GM19025 (cell line): ENCODE results near the gene TEX101.
"Not testable (repeated sequence)": the region's sequence is repeated elsewhere in the genome, so short reads cannot be mapped to it uniquely, and the experiment has no call there.

ENCODE experiments used
- ATAC-seq: cut with Tn5 transposase; IDR thresholded peaks from one replicate; pipeline ENCODE4 v1.9.1; 2021; ENCODE audit warnings: mild to moderate bottlenecking, low read depth, moderate library complexity; ENCODE audit not compliant: unreplicated experiment

The TEX101 gene, protein sequence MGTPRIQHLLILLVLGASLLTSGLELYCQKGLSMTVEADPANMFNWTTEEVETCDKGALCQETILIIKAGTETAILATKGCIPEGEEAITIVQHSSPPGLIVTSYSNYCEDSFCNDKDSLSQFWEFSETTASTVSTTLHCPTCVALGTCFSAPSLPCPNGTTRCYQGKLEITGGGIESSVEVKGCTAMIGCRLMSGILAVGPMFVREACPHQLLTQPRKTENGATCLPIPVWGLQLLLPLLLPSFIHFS

DNA sequence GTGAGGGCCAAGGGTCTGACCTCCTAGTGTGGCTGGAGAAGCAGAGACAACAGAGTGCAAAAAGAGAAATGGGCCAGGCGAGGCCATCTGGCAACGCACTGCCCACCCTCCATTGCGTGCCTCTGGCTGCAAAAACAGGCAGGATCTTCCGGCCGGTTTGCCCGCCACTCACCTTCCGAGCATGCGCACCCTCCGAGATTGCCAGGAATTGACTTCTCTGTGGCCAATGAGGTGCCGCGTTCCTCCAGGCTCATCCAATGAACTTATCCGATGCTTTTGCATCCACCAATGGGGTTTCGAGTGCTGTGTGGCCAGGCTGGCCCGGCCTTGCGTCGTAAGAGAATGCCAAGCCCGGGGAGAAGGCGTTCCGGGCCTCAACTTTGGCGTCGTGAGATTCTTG, at the start of gene TEX101:
Gene TEX101, plus strand, starts transcription at position 337 of the 400 bp plus-strand sequence. CDS start 1,030 bp downstream, outside the sequence.
- ATAC-seq: no peak

DNA sequence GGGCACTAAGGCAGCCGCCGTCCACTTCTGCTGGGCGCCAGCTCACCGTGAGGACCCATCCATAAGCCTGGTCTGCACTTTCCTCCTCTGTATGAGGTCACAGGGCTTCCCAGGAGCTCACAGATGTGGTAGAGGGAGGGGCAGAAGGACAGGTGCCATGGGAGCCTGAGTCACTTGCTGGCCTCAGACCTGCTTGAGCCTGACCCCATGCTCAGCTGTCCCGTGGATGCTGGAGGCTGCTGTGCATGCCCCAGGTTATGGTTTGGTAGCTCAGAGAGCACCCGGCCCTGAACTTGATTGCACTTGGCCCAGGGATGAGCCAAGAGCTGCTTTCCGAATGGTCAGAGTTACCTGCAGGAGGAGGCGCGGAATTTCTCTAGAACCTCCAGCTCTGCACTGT, 49.0 kb upstream of the TEX101 start:
- not testable (repeated sequence) for ATAC-seq

DNA sequence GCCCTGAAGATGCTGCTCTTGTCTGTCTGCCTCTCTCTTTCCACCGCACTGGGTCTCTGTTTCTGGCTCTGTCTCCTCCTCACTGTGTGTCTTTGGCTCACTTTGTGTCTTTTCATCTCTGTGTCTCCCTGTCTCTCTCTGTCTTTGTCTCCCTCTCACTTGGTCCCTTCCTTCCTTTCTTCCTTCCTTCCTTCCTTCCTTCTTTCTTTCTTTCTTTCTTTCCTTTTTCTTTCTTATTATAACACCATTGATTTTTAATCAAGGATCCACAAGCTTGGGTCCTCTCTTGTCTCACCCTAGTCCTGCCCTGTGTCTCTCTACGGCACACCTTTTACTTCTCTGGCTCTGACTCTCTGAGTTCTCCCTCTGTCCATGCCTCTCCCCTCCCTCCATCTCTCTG, 46.9 kb upstream of the TEX101 start:
- no peak for ATAC-seq

DNA sequence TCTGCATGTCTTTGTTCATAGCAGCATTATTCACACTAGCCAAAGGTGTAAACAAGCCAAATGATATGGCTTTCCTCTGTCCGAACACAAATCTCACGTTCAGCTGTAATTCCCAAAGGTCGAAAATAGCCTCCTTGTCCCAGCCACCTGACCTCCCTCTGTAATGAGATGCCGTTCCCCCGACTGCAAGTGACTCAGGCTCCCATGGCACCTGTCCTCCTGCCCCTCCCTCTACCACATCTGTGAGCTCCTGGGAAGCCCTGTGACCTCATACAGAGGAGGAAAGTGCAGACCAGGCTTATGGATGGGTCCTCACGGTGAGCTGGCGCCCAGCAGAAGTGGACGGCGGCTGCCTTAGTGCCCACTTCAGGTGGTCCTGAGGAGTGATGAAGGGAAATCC, 45.8 kb upstream of the TEX101 start:
- ATAC-seq: not testable (repeated sequence)

DNA sequence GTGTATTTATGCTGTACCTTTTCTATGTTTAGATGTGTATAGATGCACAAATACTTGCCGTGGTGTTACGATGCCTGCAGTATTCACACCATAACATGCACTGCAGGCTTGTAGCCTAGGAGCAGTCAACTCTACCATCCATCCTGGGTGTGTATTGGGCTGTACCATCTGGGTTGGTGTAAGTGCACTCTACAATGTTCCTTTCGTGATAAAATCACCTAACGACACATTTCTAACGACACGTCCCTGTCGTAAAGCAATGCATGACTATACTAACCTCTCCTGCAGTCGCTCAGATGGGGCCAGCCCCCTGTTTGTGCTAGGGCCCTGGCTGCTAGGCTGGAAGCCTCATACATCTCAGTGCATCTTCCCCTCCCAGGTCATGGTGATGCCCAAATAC, 42.8 kb upstream of the TEX101 start:
- no peak for ATAC-seq

DNA sequence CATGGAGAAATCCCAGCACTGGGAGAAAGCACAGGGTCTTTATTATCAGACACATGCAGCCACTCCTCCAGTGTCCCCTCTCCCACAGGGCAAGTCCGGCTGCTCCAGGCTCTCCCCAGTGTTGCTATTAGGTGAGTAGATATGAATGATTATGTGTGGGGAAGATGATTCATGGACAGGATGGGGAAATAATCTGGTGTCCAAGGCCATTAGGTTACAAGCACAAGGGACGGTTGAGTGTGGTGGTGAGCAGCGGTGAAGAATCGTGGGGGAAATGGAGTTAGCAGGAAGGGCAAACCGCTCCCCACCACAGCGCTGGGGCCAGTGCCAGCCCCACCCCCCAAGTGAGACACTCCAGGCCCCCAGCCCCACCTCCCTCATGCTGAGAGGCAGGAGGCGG, 42.2 kb upstream of the TEX101 start:
- ATAC-seq: no peak

DNA sequence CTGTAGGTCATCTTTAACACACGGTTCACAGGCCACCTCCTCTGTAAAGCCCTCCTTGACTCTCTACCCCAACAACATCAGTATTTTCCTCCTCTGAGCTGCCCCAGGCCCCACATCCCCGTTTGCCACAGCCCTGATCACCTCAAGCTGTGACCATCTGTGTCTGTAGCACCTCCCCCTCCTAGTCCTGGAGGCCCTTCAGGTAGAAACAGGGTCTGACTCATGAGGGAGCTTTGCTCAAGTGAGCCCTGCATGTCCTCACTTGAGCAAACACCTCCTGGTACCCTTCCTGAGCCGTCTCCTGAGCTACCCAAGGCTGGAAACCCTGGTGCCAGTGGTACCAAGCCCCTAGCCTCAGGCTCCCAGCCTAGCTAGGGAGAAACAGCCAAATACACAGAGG, 37.1 kb upstream of the TEX101 start:
- not testable (repeated sequence) for ATAC-seq

DNA sequence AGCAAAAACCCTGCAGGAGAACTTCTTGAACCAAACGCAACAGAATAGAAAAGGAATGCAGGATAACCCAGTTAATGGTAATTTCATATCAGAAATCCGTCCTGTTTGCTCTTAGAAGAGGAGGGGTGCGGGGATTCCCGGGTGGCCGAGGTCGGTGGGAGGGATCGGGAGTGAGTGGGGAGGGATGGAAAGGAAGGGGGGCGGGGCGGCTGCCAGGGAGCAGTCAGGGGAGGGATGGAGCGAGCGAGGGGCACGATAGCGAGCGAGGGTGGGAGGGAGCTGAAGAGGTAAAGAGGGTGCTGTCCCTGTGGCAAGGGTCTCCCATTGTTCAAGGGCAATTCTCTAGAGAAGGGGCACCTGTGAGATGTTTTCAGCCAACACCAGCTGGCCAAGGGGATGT, 34.7 kb upstream of the TEX101 start:
- no peak for ATAC-seq

DNA sequence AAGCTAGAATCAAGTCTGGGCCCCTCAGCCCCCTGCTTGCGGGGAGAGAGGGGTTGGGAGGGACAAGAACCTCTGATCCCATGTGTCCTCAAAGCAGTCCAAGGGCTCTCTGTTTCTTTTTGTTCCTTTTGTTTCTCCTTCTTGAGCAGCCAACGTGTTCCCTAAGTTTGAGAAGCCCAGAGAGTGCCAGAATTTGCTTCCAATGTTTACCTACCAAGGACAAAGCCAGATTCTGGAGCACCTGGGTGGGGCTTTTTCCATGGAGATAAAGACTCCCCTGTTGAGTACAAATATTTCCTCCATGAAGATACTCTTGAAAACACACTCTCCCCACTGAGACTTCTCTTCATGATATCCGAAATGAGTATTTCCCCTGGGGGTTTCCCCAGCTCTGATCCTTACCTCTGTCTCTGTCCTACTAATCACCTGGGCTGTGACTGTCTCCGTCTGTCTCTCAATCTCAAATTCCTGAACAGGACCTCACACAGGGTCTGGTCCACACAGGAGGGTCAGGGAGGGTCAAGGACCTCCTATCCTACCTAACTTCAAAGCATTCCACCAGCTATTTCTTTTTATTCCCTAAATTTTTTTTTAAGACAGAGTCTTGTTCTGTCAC, 33.8 kb upstream of the TEX101 start:
- ATAC-seq: no peak

DNA sequence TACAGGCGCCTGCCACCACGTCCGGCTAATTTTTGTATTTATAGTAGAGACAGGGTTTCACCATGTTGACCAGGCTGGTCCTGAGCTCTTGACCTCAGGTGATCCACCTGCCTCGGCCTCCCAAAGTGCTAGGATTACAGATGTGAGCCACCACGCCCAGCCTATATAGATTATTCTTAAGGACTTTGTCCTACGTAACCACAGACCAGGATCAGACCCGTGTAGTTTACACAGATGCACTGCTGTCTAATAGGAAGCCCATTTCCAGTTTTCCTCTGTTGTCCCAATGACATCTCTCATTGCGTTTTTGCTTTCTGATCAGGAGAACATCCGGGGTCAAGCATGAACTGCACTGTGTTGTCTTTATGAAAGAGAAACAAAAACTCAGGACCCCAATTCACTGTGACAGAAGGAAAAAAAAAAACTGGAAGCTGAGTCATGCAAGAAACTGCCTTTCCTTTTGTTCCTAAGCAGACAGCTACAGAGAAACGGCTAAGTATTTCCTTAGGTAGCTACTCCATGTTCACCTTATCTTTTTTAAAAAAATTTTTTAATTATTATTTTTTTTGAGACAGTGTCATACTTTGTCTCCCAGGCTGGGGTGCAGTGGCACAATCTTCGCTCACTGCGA, 32.0 kb upstream of the TEX101 start:
- ATAC-seq: not testable (repeated sequence)

DNA sequence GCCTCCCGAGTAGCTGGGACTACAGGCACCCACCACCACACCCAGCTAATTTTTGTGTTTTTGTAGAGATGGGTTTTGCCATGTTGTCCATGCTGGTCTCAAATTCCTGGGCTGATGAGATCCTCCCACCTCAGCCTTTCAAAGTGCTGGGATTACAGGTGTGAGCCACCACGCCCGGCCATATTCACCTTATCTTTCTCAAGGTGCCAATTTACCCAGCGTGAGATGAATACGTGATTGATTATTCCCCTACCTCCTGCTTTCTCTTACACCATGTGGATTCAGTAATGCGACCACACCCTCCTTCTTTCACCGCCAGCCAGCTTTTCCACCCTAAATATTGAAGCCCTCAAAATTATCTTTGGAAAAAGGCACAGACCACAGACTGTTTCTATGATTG, 31.4 kb upstream of the TEX101 start:
- ATAC-seq: not testable (repeated sequence)

DNA sequence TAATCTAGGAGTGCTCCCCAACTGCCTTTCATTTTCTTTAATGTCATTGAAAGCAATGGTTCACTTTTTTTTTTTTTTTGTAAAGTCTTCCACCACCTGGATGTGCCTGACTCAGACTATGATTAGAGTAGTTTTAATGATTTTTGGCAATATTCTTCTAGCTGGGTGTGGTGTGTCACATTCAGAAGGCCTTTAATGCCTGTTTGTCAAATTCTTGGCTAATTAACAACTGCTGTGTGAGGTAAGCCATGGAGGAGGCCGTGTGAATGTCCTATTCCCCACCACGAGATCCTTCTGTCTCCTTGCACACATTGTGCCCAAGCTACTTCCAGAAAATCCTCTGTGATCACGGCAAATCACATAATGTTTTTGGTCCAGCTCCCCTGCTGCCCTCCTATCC, 30.9 kb upstream of the TEX101 start:
- not testable (repeated sequence) for ATAC-seq

DNA sequence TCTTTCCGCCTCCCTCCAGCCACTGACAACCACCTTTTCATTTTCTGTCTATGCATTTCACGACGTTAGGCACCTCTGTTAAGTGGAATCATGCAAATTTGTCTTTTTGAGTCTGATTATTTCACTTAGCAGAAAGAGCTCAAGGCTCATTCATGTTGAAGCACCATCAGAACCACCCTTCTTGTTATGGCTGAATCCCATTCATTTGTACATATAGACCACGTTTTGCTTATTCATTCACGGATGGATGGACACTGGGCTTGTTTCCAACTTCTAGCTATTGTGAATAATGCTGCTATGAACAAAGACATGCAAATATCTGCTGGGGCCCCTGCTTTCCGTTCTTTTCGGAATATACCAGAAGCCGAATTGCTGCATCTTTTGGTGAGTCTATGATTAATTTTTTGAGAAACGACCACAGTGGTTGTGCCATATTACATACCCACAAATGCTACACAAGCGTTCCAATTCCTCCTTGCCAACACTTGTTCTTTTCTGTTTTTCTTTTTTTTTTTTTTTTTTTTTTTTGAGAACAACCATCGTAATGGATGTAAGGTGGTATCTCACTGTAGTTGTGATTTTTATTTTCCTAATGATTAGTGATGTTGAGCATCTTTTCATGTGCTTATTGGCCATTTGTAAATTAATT, 23.7 kb upstream of the TEX101 start:
- ATAC-seq: not testable (repeated sequence)

DNA sequence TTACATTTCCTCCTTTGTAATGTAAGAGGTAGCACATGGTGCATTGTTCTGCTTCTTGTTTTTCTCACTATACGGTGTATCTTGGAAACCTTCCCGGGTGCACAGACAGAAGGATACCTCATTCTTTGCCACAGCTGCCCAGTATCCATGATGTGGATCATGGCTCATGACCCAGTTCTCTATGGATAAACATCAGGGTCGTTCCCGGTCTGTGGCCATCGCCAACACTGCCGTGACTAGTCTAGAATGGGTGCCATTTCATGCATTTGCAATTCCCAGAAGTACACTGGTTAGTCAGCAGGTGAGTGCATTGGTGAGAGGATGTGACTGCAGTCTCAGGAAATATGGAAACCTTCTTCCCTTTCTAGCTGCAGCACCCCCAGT, 23.1 kb upstream of the TEX101 start:
- not testable (repeated sequence) for ATAC-seq

DNA sequence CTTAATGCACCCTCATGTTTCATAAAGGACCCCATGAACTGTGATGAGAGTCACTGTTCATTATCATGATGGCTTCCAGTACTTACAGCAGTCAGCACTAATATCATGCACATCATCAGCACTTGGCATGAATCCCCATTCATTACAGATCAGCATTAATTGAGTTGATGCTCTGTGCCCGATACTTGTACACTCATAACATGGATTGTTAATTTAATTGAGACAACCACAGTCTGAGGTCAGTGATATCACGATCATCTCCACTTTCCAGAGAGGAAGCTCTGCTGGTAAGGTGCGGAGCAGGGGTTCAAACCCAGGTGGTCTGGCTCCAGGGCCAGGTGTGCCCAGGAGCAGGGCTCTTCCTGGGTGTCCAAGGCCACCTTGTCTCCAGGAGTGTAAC, 21.2 kb upstream of the TEX101 start:
- not testable (repeated sequence) for ATAC-seq

DNA sequence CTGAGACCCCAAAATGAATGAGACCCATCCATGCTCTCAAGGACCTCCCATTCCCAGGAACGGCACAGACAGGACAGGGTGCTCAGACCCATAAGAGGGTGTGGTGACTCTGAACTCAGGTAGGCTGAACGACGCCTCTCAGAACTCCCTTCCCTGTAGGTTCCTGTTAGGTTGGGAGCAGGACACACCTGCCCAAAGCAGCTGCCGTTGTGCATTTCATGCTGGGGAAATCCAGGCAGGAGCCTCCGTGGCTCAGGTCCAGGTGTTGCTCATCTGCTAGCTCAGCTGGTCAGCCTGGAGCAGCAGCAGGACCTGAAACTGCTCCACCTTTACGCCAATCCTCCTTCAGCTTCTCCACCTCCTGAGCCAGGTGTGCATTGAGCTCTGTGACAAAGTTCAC, 19.1 kb upstream of the TEX101 start:
- no peak for ATAC-seq

DNA sequence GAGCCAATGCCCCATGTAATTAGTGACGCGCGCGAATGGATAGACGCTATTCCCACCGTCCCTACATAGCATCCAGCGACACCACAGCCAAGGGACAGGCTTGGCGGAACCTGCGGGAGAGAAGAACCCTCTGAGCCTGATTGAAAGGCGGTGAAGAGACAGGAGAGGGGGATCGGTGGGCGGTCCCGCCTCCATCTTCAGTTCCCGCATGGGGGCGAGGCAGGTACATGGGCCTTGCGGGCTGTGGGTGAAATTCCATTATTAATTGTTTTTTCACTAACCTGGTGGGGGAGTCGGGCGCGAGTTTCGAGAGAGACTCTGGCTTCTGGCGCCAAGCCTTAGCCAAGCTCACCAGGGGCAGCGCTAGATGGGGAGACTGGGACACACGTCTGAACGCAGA, 8.4 kb upstream of the TEX101 start:
- ATAC-seq: no peak

DNA sequence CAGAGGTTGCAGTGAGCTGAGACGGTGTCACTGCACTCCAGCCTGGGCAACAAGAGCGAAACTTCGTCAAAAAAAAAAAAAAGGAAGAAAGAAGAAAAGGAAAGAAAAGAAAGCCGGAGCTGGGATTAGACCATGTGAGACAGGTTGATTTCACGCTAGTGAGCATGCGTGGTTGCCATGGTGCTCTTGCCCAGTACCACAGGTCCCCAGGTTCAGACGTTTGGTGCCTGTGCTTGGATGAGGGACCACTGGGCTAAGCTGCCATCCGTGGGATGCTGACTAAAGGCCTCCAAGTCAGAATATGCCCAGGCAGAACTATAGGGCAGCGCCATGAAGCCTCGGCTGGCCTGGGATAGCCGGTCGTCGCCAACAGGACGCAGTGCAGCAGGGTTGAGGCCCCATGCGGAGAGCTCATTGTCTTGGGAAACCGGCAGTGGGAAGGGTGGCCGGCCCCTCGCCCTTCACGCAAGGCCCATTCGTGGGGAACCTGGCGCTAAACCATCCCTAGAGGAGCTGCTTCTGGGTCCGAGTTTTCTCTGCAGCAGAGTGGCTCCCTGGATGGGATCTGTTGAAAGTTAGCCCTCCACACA, 7.2 kb upstream of the TEX101 start:
- ATAC-seq: no peak

DNA sequence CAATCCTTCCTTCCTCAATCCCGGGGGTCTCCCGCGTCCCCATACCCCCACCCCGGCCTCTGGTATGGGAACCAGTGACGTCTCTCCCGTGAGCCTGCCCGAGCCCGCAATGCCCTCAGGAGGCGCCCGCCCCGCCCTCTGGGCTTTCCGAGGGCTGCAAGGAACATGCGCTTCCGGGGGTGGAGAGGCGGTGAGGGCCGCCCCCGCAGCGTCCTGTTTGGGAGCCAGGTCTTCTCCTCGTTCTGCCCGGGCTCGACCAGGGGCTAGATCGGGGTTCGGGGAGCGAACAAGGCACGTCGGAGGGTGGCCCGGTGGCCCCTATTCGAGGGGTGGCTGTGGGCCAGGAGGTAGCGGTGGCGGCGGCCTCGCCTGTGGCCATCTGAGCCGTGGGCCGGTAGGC, 6.6 kb upstream of the TEX101 start:
- ATAC-seq: no peak

DNA sequence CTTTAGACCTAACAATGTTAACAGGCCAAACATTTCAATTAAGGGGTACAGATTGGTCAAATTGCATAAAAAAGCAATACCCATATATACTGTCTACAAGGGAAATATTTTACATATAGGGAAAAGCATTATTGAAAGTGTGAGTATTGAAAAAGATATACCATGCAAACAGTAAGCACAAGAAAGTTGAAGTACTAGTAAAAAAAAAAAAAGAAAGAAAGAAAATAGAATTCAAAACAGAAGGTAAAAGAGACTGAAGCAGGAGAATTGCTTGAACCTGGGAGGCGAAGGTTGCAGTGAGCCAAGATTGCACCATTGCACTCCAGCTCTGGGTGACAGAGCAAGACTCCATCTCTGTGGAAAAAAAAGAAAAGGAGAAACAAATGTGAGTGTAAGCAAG, 5.3 kb upstream of the TEX101 start:
- no peak for ATAC-seq

DNA sequence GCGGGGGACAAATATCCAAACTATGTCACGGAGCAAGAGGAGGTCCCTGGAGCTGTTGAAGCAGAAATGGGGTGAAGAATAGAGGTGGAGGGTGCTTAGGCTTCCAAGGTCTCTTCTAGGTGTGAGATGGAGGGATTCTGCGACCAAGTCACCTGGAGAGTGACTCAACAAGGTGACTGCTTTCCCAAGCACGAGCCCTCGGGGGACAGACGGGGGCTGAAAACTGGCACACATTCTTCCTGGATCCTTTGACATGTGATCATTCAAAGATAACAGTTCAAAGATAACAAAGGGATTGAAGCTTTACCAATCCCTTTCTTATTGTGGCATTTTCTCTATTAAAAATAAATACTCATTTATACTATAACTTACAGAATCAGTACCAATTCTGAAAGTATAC, 2.2 kb upstream of the TEX101 start:
- ATAC-seq: no peak
